HepG2 (cell line): ENCODE measurements around the gene RBM25. TPM values are rescaled to one million over a fixed set of nuclear protein-coding genes. Genes with fewer than 3 reads are reported as not detected.

Experiments
- CEBPG ChIP-seq: IDR thresholded peaks from 2 replicates; pipeline ENCODE4 v1.6.1; 2016
- DPF2 ChIP-seq: sonication (generic); formaldehyde crosslinking; IDR thresholded peaks from 2 replicates; pipeline ENCODE4 v1.4.0; 2020; ENCODE audit warnings: mild to moderate bottlenecking, low read depth, missing genetic modification reagents, borderline replicate concordance
- ISX ChIP-seq: sonication (generic); formaldehyde crosslinking; conservative IDR thresholded peaks from 2 replicates; pipeline ENCODE4 v1.5.0; 2020; ENCODE audit warnings: missing genetic modification reagents
- NFYC ChIP-seq: IDR thresholded peaks from 2 replicates; pipeline ENCODE4 v1.6.1; 2016; ENCODE audit warnings: missing genetic modification reagents, missing compliant biosample characterization
- PAWR ChIP-seq: sonication (generic); formaldehyde crosslinking; IDR thresholded peaks from 2 replicates; pipeline ENCODE4 v1.4.0; 2020; ENCODE audit warnings: missing genetic modification reagents, mild to moderate bottlenecking, borderline replicate concordance
- SNAI1 ChIP-seq: sonication (generic); formaldehyde crosslinking; IDR thresholded peaks from 2 replicates; pipeline ENCODE4 v1.5.0; 2020; ENCODE audit warnings: mild to moderate bottlenecking, missing genetic modification reagents, borderline replicate concordance
- SOX6 ChIP-seq, 2 experiments: fragments of 450-650 bp in 1 of 2; sonication (generic) in 1 of 2; formaldehyde crosslinking in 1 of 2; IDR thresholded peaks; 2 replicates each; pipeline versions ENCODE4 v1.4.0 to v1.6.1; 2017 to 2020; ENCODE audit warnings: antibody characterized with exemption in 1 of 2, mild to moderate bottlenecking in 1 of 2, missing genetic modification reagents in 1 of 2
- TAF1 ChIP-seq: sonication (generic); formaldehyde crosslinking; IDR thresholded peaks from 2 replicates; pipeline ENCODE4 v1.4.0; 2020; ENCODE audit warnings: missing genetic modification reagents
- ZNF234 ChIP-seq: sonication (generic); formaldehyde crosslinking; conservative IDR thresholded peaks from 2 replicates; pipeline ENCODE4 v1.5.1; 2020; ENCODE audit warnings: mild to moderate bottlenecking, missing genetic modification reagents
- ZNF337 ChIP-seq: sonication (generic); formaldehyde crosslinking; IDR thresholded peaks from 2 replicates; pipeline ENCODE4 v1.5.1; 2020; ENCODE audit warnings: missing genetic modification reagents, low read depth, mild to moderate bottlenecking, borderline replicate concordance
- ZNF350 ChIP-seq: sonication (generic); formaldehyde crosslinking; IDR thresholded peaks from 2 replicates; pipeline ENCODE4 v1.4.0; 2020; ENCODE audit warnings: mild to moderate bottlenecking, low read depth, missing genetic modification reagents, borderline replicate concordance
- ZNF569 ChIP-seq: sonication (generic); formaldehyde crosslinking; IDR thresholded peaks from 2 replicates; pipeline ENCODE4 v1.5.0; 2020; ENCODE audit warnings: mild to moderate bottlenecking, missing genetic modification reagents, moderate library complexity, borderline replicate concordance
- ZNF614 ChIP-seq: IDR thresholded peaks from 2 replicates; pipeline ENCODE4 v1.6.1; 2018; ENCODE audit warnings: missing biosample characterization, missing genetic modification reagents, inconsistent platforms, borderline replicate concordance
- polyA plus RNA-seq, 8 experiments: library from polyadenylated mRNA; depleted of rRNA in 3 of 8; stranded (reverse) in 7 of 8; unstranded in 1 of 8; fragments of >200 nt; fragmentation: Illumina TruSeq in 4 of 8; extraction: Trizol in 4 of 8; gene quantifications; 2 replicates each; pipeline versions ENCODE4 v1.2.1 to v1.2.3, GENCODE V29; 2011 to 2016; ENCODE audit warnings: low read depth in 4 of 8, missing spikeins in 1 of 8, mixed read lengths in 1 of 8; ENCODE audit not compliant: insufficient read depth in 1 of 8
- total RNA-seq, 5 experiments: library from RNA; depleted of rRNA; stranded (reverse); fragments of >200 nt; fragmentation: Illumina TruSeq; extraction: Trizol; gene quantifications; 2 replicates each; pipeline ENCODE4 v1.2.3, GENCODE V29; 2016; ENCODE audit warnings: low read depth in 1 of 5
- TF ChIP-seq, protein P1 (sequence below): sonication (generic); formaldehyde crosslinking; IDR thresholded peaks from 2 replicates; pipeline ENCODE4 v1.4.0; 2020; ENCODE audit warnings: mild to moderate bottlenecking, missing genetic modification reagents
- TF ChIP-seq, protein P2 (sequence below): IDR thresholded peaks from 2 replicates; pipeline ENCODE4 v1.6.1; 2016; ENCODE audit warnings: low read depth
- TF ChIP-seq, protein P3 (sequence below): sonication (generic); formaldehyde crosslinking; IDR thresholded peaks from 2 replicates; pipeline ENCODE4 v1.4.0; 2020; ENCODE audit warnings: missing genetic modification reagents; ENCODE audit errors: not compliant biosample characterization
- TF ChIP-seq, protein P4 (sequence below): fragments of 450-650 bp; IDR thresholded peaks from 2 replicates; pipeline ENCODE4 v1.6.1; 2017

Gene RBM25
- total and polyA plus RNA-seq, 2 of the 13 experiments (the other 11 are each of a cell fraction or from before 2014, with no cell fraction given): 34.1 to 65.9 TPM

DNA sequence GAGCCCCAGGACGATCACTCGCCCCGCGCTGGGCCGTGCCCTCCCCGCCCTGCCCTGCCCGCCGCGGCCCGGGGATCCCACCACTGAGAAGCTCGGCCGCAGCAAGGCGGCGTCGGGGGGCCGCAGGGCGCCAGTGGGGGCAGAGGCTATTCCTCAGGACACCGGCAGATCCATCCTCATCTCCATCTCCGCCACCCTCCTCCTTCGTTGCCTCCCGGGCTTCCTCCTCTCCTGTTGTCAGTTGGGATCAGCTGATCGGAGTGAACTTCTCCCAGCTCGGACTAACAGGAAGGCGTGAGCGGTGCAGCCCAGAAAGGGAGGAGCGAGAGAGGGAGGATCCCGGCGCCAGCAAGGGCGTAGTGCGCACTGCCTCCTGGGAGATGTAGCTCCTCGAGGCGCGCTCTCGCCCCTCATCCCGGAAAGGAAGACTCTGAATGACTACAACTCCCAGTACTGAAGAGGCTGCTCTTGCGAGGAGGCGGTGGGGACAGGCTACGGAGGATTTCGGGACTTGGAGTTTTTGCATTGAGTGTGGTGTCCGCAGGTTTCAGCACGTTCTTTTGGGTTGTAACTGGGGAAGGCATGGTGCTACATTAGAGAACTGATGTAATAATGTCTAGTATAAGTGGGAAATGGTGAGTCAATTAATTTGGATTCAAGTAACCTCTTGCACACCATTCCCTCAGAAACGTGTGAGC is 31.3 kb upstream of the RBM25 start, which contains the start of gene ZFYVE1 (continued):
- TF ChIP-seq ZNF614: peak; percentile 61; the same call in 1 of the 2 replicates
- TF ChIP-seq ZNF234 (CRISPR knock-in tag): no peak
- TF ChIP-seq, protein P1, sequence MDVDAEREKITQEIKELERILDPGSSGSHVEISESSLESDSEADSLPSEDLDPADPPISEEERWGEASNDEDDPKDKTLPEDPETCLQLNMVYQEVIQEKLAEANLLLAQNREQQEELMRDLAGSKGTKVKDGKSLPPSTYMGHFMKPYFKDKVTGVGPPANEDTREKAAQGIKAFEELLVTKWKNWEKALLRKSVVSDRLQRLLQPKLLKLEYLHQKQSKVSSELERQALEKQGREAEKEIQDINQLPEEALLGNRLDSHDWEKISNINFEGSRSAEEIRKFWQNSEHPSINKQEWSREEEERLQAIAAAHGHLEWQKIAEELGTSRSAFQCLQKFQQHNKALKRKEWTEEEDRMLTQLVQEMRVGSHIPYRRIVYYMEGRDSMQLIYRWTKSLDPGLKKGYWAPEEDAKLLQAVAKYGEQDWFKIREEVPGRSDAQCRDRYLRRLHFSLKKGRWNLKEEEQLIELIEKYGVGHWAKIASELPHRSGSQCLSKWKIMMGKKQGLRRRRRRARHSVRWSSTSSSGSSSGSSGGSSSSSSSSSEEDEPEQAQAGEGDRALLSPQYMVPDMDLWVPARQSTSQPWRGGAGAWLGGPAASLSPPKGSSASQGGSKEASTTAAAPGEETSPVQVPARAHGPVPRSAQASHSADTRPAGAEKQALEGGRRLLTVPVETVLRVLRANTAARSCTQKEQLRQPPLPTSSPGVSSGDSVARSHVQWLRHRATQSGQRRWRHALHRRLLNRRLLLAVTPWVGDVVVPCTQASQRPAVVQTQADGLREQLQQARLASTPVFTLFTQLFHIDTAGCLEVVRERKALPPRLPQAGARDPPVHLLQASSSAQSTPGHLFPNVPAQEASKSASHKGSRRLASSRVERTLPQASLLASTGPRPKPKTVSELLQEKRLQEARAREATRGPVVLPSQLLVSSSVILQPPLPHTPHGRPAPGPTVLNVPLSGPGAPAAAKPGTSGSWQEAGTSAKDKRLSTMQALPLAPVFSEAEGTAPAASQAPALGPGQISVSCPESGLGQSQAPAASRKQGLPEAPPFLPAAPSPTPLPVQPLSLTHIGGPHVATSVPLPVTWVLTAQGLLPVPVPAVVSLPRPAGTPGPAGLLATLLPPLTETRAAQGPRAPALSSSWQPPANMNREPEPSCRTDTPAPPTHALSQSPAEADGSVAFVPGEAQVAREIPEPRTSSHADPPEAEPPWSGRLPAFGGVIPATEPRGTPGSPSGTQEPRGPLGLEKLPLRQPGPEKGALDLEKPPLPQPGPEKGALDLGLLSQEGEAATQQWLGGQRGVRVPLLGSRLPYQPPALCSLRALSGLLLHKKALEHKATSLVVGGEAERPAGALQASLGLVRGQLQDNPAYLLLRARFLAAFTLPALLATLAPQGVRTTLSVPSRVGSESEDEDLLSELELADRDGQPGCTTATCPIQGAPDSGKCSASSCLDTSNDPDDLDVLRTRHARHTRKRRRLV (CRISPR knock-in tag): no peak
- TF ChIP-seq ZNF569: no peak
- peak; percentile 64 for TF ChIP-seq NFYC (CRISPR knock-in tag)
- no peak for TF ChIP-seq SOX6 (IDR thresholded peaks at IDR 0.05)
- peak; percentile 55 for TF ChIP-seq SOX6 (CRISPR knock-in tag; IDR thresholded peaks at IDR 0.05)
- no peak for TF ChIP-seq ISX (CRISPR knock-in tag)
- TF ChIP-seq CEBPG (CRISPR knock-in tag): peak; percentile 34; the same call in 1 of the 2 replicates
- TF ChIP-seq, protein P2, sequence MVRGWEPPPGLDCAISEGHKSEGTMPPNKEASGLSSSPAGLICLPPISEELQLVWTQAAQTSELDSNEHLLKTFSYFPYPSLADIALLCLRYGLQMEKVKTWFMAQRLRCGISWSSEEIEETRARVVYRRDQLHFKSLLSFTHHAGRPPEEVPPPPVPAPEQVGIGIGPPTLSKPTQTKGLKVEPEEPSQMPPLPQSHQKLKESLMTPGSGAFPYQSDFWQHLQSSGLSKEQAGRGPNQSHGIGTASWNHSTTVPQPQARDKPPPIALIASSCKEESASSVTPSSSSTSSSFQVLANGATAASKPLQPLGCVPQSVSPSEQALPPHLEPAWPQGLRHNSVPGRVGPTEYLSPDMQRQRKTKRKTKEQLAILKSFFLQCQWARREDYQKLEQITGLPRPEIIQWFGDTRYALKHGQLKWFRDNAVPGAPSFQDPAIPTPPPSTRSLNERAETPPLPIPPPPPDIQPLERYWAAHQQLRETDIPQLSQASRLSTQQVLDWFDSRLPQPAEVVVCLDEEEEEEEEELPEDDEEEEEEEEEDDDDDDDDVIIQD (CRISPR knock-in tag): peak; percentile 20; the same call in 1 of the 2 replicates
- TF ChIP-seq ZNF337 (CRISPR knock-in tag): no peak
- TF ChIP-seq PAWR: no peak
- TF ChIP-seq TAF1 (CRISPR knock-in tag): peak; percentile 60; the same call in 1 of the 2 replicates
- no peak for TF ChIP-seq DPF2 (CRISPR knock-in tag)
- TF ChIP-seq ZNF350: peak; percentile 65; the same call in 1 of the 2 replicates
- no peak for TF ChIP-seq SNAI1
- TF ChIP-seq, protein P3, sequence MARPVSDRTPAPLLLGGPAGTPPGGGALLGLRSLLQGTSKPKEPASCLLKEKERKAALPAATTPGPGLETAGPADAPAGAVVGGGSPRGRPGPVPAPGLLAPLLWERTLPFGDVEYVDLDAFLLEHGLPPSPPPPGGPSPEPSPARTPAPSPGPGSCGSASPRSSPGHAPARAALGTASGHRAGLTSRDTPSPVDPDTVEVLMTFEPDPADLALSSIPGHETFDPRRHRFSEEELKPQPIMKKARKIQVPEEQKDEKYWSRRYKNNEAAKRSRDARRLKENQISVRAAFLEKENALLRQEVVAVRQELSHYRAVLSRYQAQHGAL (CRISPR knock-in tag): no peak
- TF ChIP-seq, protein P4, sequence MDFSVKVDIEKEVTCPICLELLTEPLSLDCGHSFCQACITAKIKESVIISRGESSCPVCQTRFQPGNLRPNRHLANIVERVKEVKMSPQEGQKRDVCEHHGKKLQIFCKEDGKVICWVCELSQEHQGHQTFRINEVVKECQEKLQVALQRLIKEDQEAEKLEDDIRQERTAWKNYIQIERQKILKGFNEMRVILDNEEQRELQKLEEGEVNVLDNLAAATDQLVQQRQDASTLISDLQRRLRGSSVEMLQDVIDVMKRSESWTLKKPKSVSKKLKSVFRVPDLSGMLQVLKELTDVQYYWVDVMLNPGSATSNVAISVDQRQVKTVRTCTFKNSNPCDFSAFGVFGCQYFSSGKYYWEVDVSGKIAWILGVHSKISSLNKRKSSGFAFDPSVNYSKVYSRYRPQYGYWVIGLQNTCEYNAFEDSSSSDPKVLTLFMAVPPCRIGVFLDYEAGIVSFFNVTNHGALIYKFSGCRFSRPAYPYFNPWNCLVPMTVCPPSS: no peak
